ENCODE measurements around the gene NPRL2. TPM values are rescaled to one million over a fixed set of nuclear protein-coding genes. Genes with fewer than 3 reads are reported as not detected.

The NPRL2 gene
- total and polyA plus RNA-seq, 8 donors, result 4.5 to 75.0 (median 23.5) TPM

- peak overlapping the region; percentile 47 to 72 (median 68) for H3K4me3 ChIP-seq
- WGBS, 5 donors, result 48 to 52% (median 51%) methylated on average over 12 of the region's 12 CpGs
- peak in 1 of 2 donors; percentile 61 for DNase-seq
- H3K9me3 ChIP-seq, result no peaks in the 10 kb centered on the region
- peak overlapping the region; percentile 71 to 96 (median 95) for H3K27ac ChIP-seq
- TF ChIP-seq POLR2AphosphoS5 (IDR thresholded peaks at IDR 0.05), result no peak
- no peak for TF ChIP-seq EP300 (IDR thresholded peaks at IDR 0.05)
- peak in 1 of 4 donors; percentile 3 for TF ChIP-seq POLR2A (IDR thresholded peaks at IDR 0.05)
- H3K4me1 ChIP-seq, result peaks cover 37 to 68% (median 59%) of the 10 kb centered on the region in 4 donors
- H3K36me3 ChIP-seq, result peaks cover 7 to 15% (median 8%) of the 10 kb centered on the region in 4 donors
- intact Hi-C loops (cut with DNase I; ENCODE audit: low total_unique reads), result no loop called here
- no peaks in the 10 kb centered on the region for H3K27me3 ChIP-seq
Observed at GRCh38 chr3:50299929-50300680, 50.5 kb downstream of the NPRL2 start.

GRCh38 chr3:50299638-50299928, 51.0 kb downstream of the NPRL2 start:
- no peaks in the 10 kb centered on the region for H3K27me3 ChIP-seq
- 0 to 2% (median 1%) methylated on average over 7 to 12 of the region's 12 CpGs for WGBS, 5 donors
- H3K27ac ChIP-seq, result peak overlapping the region; percentile 71 to 96 (median 95)
- DNase-seq, result no peak
- H3K4me3 ChIP-seq, result peak overlapping the region; percentile 47 to 72 (median 68)
- TF ChIP-seq EP300 (IDR thresholded peaks at IDR 0.05), result no peak
- TF ChIP-seq POLR2AphosphoS5 (IDR thresholded peaks at IDR 0.05), result peak in 2 of 3 donors; percentile 2 to 30
- no peaks in the 10 kb centered on the region for H3K9me3 ChIP-seq
- peaks cover 37 to 68% (median 59%) of the 10 kb centered on the region in 4 donors for H3K4me1 ChIP-seq
- H3K36me3 ChIP-seq, result peaks cover 7 to 15% (median 8%) of the 10 kb centered on the region in 4 donors
- intact Hi-C loops (cut with DNase I; ENCODE audit: low total_unique reads), result no loop called here

GRCh38 chr3:50298836-50299637, 51.5 kb downstream of the NPRL2 start, which contains the start of the genes HYAL3 and NAA80:
Gene HYAL3, minus strand, starts transcription at chr3:50299405. Its CDS starts 3,803 bp downstream, at chr3:50295602.
Gene NAA80, minus strand, starts transcription at chr3:50299405. Its CDS starts 1,942 bp downstream, at chr3:50297463.
- H3K4me1 ChIP-seq, result peaks cover 37 to 68% (median 59%) of the 10 kb centered on the region in 4 donors
- DNase-seq, result peak; percentile 100
- 1% methylated on average over 32 to 61 of the region's 61 CpGs for WGBS, 5 donors
- peaks cover 7 to 15% (median 8%) of the 10 kb centered on the region in 4 donors for H3K36me3 ChIP-seq
- H3K27ac ChIP-seq, result peak within 1 kb of the TSS; percentile 92 to 96 (median 95)
- TF ChIP-seq EP300 (IDR thresholded peaks at IDR 0.05) (no peak), POLR2AphosphoS5 (IDR thresholded peaks at IDR 0.05) (peak; percentile 87 to 98 (median 97)), CTCF (IDR thresholded peaks at IDR 0.05) (peak in 5 of 7 experiments; percentile 21 to 68 (median 45)), POLR2A (IDR thresholded peaks at IDR 0.05) (peak in 2 of 4 donors; percentile 48 to 84)
- H3K9me3 ChIP-seq, result no peaks in the 10 kb centered on the region
- peak within 1 kb of the TSS; percentile 67 to 73 (median 70) for H3K4me3 ChIP-seq
- H3K27me3 ChIP-seq, result no peaks in the 10 kb centered on the region
- intact Hi-C loops (cut with DNase I; ENCODE audit: low total_unique reads), result no loop called here

GRCh38 chr3:50297896-50298725, 52.5 kb downstream of the NPRL2 start:
- intact Hi-C loops (cut with DNase I; ENCODE audit: low total_unique reads), result no loop called here
- 25 to 40% (median 26%) methylated on average over 9 of the region's 9 CpGs for WGBS, 5 donors
- DNase-seq, result peak in 1 of 2 donors; percentile 44
- Histone ChIP-seq H3K9me3 (no peaks in the 10 kb centered on the region), H3K4me3 (peak overlapping the region; percentile 67 to 73 (median 70)), H3K36me3 (peaks cover 7 to 15% (median 8%) of the 10 kb centered on the region in 4 donors), H3K27me3 (no peaks in the 10 kb centered on the region), H3K4me1 (peaks cover 37 to 66% (median 59%) of the 10 kb centered on the region in 4 donors), H3K27ac (peak overlapping the region; percentile 92 to 96 (median 95))
- no peak for TF ChIP-seq EP300 (IDR thresholded peaks at IDR 0.05)
- TF ChIP-seq CTCF (IDR thresholded peaks at IDR 0.05), result peak in 2 of 7 experiments; percentile 10 to 16
- no peak for TF ChIP-seq POLR2A (IDR thresholded peaks at IDR 0.05)
- no peak for TF ChIP-seq POLR2AphosphoS5 (IDR thresholded peaks at IDR 0.05)
